HEK293 (cell line): ENCODE results near the gene CD101.

Experiments used
- CTCF ChIA-PET: fragments of 350-600 bp; formaldehyde crosslinking; extraction: SDS; loops from one replicate; lab custom pipeline; 2021; ENCODE audit warnings: antibody characterized with exemption; lab: Yijun Ruan, JAX
- POLR2A ChIA-PET: fragments of 300-600 bp; formaldehyde crosslinking; extraction: SDS; loops from one replicate; lab custom pipeline; 2020; ENCODE audit warnings: antibody characterized with exemption, inconsistent platforms; lab: Yijun Ruan, JAX
- H3K27ac ChIP-seq: fragments of 200-500 bp; sonication (Bioruptor generic); 2 replicates; pipeline ENCODE4 v1.5.1; 2014; ENCODE audit warnings: low read depth, low read length, control low read depth, inconsistent platforms; ENCODE audit errors: extremely low read depth
- H3K36me3 ChIP-seq, 2 experiments: fragments of 200-500 bp in 1 of 2; sonication (Bioruptor generic) in 1 of 2; 1 replicate in 1 of 2; 2 replicates in 1 of 2; pipeline ENCODE4 v1.5.1; 2014 to 2017; ENCODE audit warnings: inconsistent platforms in 2 of 2, low read length in 2 of 2; ENCODE audit not compliant: control insufficient read depth in 2 of 2, insufficient read depth in 1 of 2
- H3K4me1 ChIP-seq: fragments of 200-500 bp; sonication (Bioruptor generic); 2 replicates; pipeline ENCODE4 v1.5.1; 2014; ENCODE audit warnings: mild to moderate bottlenecking, low read length, inconsistent platforms; ENCODE audit not compliant: control insufficient read depth, insufficient read depth
- H3K4me3 ChIP-seq: 2 replicates; pipeline ENCODE4 v1.5.1; 2011; ENCODE audit warnings: low read depth, mild to moderate bottlenecking, control low read depth, low read length, moderate library complexity
- H3K9me3 ChIP-seq: fragments of 200-500 bp; sonication (Bioruptor generic); 2 replicates; pipeline ENCODE4 v1.5.1; 2014; ENCODE audit warnings: low read depth, low read length, inconsistent platforms; ENCODE audit not compliant: control insufficient read depth, insufficient read depth
- AEBP2 ChIP-seq: fragments of 450-650 bp; formaldehyde crosslinking; IDR thresholded peaks from 2 replicates; pipeline ENCODE4 v1.5.1; 2016; ENCODE audit warnings: missing biosample characterization, missing genetic modification characterization, borderline replicate concordance
- KLF1 ChIP-seq: fragments of 450-650 bp; formaldehyde crosslinking; IDR thresholded peaks from 2 replicates; pipeline ENCODE4 v1.5.1; 2016; ENCODE audit warnings: missing biosample characterization, missing genetic modification characterization
- KLF7 ChIP-seq: fragments of 450-650 bp; formaldehyde crosslinking; IDR thresholded peaks from 2 replicates; pipeline ENCODE4 v1.5.1; 2016; ENCODE audit warnings: missing biosample characterization, missing genetic modification characterization, borderline replicate concordance
- PRDM1 ChIP-seq: fragments of 450-650 bp; formaldehyde crosslinking; IDR thresholded peaks from 2 replicates; pipeline ENCODE4; 2016; ENCODE audit warnings: missing biosample characterization, missing genetic modification characterization
- ZBTB17 ChIP-seq: fragments of 450-650 bp; formaldehyde crosslinking; IDR thresholded peaks from 2 replicates; pipeline ENCODE4 v1.5.1; 2016; ENCODE audit warnings: missing biosample characterization, missing genetic modification characterization
- ZBTB8A ChIP-seq: fragments of 450-650 bp; formaldehyde crosslinking; IDR thresholded peaks from 2 replicates; pipeline ENCODE4 v1.5.1; 2016; ENCODE audit warnings: missing biosample characterization, missing genetic modification characterization
- ZEB2 ChIP-seq: fragments of 450-650 bp; formaldehyde crosslinking; IDR thresholded peaks from 2 replicates; pipeline ENCODE4 v1.5.1; 2016; ENCODE audit warnings: missing biosample characterization, missing genetic modification characterization
- ZNF140 ChIP-seq: fragments of 450-650 bp; formaldehyde crosslinking; IDR thresholded peaks from 2 replicates; pipeline ENCODE4 v1.5.1; 2016; ENCODE audit warnings: missing biosample characterization, missing genetic modification characterization
- ZNF280D ChIP-seq: fragments of 450-650 bp; formaldehyde crosslinking; IDR thresholded peaks from 2 replicates; pipeline ENCODE4 v1.5.1; 2016; ENCODE audit warnings: missing biosample characterization, missing genetic modification characterization
- ZNF311 ChIP-seq: fragments of 450-650 bp; formaldehyde crosslinking; IDR thresholded peaks from 2 replicates; pipeline ENCODE4 v1.5.1; 2017; ENCODE audit warnings: missing biosample characterization, missing genetic modification characterization, borderline replicate concordance
- ZNF426 ChIP-seq: fragments of 450-650 bp; formaldehyde crosslinking; IDR thresholded peaks from 2 replicates; pipeline ENCODE4 v1.5.1; 2017; ENCODE audit warnings: missing biosample characterization, missing genetic modification characterization, mild to moderate bottlenecking, inconsistent platforms, moderate library complexity
- ZNF510 ChIP-seq: fragments of 450-650 bp; formaldehyde crosslinking; IDR thresholded peaks from 2 replicates; pipeline ENCODE4 v1.5.1; 2018; ENCODE audit warnings: mild to moderate bottlenecking, missing genetic modification characterization, missing biosample characterization; ENCODE audit not compliant: insufficient replicate concordance
- ZNF513 ChIP-seq: fragments of 450-650 bp; IDR thresholded peaks from 2 replicates; pipeline ENCODE4 v1.5.1; 2018; ENCODE audit warnings: missing biosample characterization, missing genetic modification characterization
- ZNF548 ChIP-seq: fragments of 450-650 bp; formaldehyde crosslinking; IDR thresholded peaks from 2 replicates; pipeline ENCODE4 v1.5.1; 2016; ENCODE audit warnings: missing biosample characterization, missing genetic modification characterization
- ZNF629 ChIP-seq: fragments of 450-650 bp; formaldehyde crosslinking; IDR thresholded peaks from 2 replicates; pipeline ENCODE4 v1.5.1; 2017; ENCODE audit warnings: missing biosample characterization, missing genetic modification characterization
- TF ChIP-seq, protein P1 (sequence below): fragments of 450-650 bp; formaldehyde crosslinking; IDR thresholded peaks from 2 replicates; pipeline ENCODE4 v1.5.1; 2016; ENCODE audit warnings: missing biosample characterization, missing genetic modification characterization

Gene CD101

DNA sequence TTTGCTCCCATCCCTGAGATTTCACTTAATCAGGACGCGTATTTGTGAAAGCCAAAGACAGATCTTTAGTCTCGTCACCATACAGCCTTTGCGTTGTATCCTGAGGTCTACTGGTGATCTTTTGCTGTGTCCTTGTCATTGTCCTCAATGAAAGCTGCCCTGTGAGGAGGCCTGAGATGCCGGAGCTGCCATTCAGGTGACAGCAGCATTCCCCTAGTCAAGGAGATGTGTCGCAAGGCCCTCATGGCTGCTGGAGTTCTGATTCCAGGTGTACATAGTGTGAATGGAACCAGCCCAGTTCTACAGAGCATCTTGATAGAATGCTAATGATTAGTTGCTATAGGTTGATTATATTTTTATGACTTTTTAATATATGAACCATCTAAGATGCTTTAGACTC, 82.7 kb downstream of the CD101 start:
- Histone ChIP-seq H3K4me3 (no peak overlapping the region), H3K4me1 (no peaks in the 10 kb centered on the region), H3K27ac (no peak overlapping the region), H3K36me3 (peaks cover 28 to 90% of the 10 kb centered on the region in 2 experiments), H3K9me3 (no peaks in the 10 kb centered on the region)
- ChIA-PET CTCF (no interaction called here), POLR2A (no interaction called here)
- TF ChIP-seq KLF7 (tag by site-specific recombination): no peak
- TF ChIP-seq ZNF280D (tag by site-specific recombination): no peak
- no peak for TF ChIP-seq AEBP2 (tag by site-specific recombination)
- TF ChIP-seq ZNF513 (tag by site-specific recombination): no peak
- no peak for TF ChIP-seq ZNF426 (tag by site-specific recombination)
- TF ChIP-seq, protein P1, sequence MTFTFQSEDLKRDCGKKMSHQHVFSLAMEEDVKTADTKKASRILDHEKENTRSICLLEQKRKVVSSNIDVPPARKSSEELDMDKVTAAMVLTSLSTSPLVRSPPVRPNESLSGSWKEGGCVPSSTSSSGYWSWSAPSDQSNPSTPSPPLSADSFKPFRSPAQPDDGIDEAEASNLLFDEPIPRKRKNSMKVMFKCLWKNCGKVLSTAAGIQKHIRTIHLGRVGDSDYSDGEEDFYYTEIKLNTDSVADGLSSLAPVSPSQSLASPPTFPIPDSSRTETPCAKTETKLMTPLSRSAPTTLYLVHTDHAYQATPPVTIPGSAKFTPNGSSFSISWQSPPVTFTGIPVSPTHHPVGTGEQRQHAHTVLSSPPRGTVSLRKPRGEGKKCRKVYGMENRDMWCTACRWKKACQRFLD (tag by site-specific recombination): no peak
- TF ChIP-seq ZBTB8A (tag by site-specific recombination): no peak
- TF ChIP-seq ZEB2 (tag by site-specific recombination): no peak
- no peak for TF ChIP-seq ZNF629 (tag by site-specific recombination)
- no peak for TF ChIP-seq PRDM1 (tag by site-specific recombination)
- no peak for TF ChIP-seq ZNF548 (tag by site-specific recombination)
- no peak for TF ChIP-seq ZBTB17
- TF ChIP-seq ZNF311 (tag by site-specific recombination): no peak
- TF ChIP-seq ZNF140 (tag by site-specific recombination): no peak
- TF ChIP-seq ZNF510 (tag by site-specific recombination): no peak
- no peak for TF ChIP-seq KLF1 (tag by site-specific recombination)
